WI38 (cell line): Measurements from ENCODE around the gene LOXL1.
A peak's percentile ranks its signal among the peaks of the same experiment; 100 is the strongest.

ENCODE experiments used
- H3K4me3 ChIP-seq: 2 replicates; pipeline ENCODE4 v1.5.1; 2011; ENCODE audit warnings: low read depth, mild to moderate bottlenecking, control low read depth, low read length
- CTCF ChIP-seq: IDR thresholded peaks from 2 replicates; pipeline ENCODE4 v1.5.1; 2012; ENCODE audit warnings: low read depth, mild to moderate bottlenecking, control low read depth, low read length

The LOXL1 gene

GRCh38 chr15:73892446-73893226, 33.6 kb upstream of the LOXL1 start:
- no peak overlapping the region for H3K4me3 ChIP-seq
- TF ChIP-seq CTCF: no peak

DNA sequence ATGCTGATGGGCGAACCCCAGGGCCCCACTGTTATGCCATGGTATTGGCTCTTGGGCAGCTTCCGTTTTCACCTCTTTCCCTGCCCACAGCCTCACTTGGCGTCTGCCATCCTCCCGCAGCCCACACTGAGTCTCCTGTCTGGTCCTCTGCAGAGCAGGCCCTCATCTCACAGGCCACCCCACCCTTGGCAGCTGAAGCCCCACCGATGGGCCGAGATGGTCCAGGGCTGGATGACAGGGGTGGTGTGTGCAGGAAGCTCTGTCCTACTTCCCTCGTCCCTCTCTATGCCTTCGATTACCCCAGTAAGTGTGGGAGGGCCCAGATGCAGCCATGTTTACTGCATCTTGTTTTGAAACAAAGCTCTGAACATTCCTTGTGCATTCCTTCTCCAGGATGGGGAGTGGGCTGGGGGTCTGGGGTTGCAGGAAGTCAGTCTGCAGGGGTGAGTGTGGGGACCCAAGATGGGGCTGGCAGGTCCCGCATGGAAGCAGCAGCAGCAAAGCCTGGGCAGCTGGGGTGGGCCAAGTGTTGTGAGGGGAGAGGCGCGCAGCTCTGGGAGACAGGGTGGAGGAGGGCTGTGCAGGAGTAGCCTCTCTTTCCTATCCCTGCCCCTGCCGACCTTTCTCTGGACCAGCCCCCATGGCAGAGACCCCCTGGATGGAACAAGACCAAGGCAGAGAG, 32.0 kb upstream of the LOXL1 start:
- TF ChIP-seq CTCF: no peak
- H3K4me3 ChIP-seq: no peak overlapping the region

DNA sequence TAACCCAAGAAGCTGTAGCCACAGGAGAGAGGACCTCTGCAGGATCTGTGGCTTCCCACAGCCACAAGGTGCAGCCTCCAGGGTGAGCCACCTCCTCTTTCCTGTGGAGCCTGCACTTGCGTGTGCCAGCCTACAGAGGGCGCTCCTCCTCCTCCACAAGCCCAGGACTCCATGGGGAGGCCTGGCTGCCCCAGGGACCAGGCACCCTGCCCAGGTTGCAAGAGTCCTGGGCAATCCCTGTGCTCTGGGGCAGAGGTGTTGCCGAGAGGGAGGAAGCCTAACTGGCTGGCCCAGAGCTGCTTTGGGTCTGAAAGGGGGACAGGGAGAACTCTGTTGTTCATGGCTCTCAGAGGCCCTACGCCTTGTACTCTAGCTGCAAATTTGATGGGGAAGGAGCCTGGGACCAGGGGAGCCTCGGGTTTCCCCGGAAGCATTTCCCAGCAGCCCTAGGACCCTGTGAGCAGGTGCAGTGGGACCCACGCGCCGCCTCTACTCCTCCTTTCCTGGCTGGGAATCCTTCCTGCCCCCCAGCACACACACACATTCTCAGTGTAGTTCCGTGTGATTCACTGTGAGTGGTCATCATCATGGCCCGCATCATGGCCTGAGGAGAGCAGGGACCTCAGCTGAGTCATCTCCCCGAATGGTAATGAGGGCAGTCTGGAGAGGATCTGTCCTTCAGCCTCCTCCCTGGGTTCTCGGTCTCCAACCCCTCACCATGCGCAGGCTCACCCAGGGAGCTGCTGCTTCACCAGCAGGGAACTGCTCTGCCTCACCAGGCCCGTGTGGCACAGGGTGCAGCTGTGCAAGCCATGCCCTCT, 28.6 kb upstream of the LOXL1 start:
- H3K4me3 ChIP-seq: no peak overlapping the region
- TF ChIP-seq CTCF: peak; percentile 98

DNA sequence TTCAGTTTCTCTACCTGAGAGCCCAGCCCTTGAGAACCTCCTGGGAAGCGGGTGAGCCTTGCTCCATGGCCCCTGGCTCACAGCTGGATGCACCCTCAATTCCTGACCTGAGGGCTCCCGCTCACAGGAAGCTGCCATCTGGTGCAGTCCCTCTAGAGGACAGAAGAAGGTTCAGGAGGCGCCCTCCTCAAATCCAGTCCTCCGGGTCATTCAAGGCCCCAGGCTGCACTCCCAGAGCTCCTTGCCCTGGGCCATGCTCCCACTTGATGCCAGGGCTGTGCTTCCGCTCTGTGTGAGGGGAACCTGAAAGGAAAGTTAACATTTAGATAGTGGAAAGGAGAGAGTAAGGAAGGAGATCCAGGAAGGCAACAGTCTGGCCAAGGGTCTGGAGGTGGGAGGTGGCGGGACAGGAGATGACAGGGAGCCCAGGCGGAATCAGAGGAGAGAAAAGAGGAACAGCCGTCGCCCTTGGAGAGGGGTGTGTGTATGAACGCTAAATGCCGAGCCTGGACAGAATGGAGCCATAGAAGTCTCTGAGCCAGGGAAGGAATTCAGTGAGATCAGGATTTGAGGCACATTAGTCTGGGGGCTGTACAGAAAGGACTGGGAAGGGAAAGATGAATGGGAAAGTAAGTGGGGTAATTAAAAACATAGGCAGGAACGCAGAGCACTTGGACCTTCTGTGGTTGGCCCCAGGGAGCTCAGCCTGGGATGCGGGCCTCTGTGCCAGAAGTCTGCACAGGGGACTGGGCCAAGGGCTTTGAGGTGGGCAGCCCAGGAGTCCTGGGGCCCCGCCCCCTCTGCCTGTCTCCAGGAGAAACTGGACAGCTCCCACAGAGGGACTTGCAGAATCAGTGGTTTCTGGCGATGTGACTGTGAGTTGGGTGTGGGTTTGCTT, 26.8 kb upstream of the LOXL1 start:
- H3K4me3 ChIP-seq: no peak overlapping the region
- no peak for TF ChIP-seq CTCF

DNA sequence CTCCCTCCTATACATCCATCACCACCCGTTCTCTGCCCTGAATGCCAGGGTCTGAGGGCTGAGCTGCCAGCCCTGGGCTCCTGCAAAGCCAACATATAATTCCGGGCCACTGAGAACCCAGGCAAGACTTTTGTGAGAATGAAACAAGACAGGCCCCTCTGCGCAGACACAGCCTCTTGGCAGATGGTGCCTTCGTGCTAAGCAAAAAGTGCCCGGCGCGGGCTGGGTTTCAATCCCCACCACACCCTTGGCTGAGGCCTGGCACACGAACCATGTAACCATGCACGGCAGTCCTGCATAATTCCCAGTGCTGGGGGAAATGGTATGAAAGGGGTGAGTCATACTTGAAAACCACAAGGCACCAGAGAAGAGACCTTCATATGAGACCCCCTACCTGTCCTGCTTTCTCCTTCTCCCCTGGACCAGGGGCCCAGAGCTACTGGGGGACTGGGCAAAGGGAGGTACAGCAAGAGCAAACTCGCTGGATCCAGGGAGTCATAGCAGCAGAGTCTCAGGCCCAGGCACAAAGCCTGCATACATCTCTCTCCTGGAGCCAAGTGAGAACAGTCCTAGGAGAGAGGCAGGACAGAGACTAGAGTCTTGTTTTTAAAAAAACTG, 26.1 kb upstream of the LOXL1 start:
- no peak for TF ChIP-seq CTCF
- H3K4me3 ChIP-seq: no peak overlapping the region

- TF ChIP-seq CTCF: no peak
- H3K4me3 ChIP-seq: no peak overlapping the region
Measured at GRCh38 chr15:73901126-73901810, 25.0 kb upstream of the LOXL1 start.
